Caco-2 (cell line): ENCODE measurements around the gene PIPOX. TPM values are rescaled to one million over a fixed set of nuclear protein-coding genes. Genes with fewer than 3 reads are reported as not detected.

Experiments used
- BruUV-seq: library from RNA; stranded (reverse); fragments of 400-500 nt; replicated peaks from 2 replicates; lab custom pipeline; 2021; lab: Mats Ljungman, UMichigan
- CTCF ChIA-PET: fragments of 300-600 bp; sonication (Branson Sonifier 250); formaldehyde crosslinking; loops from one replicate; lab custom pipeline; 2022; ENCODE audit warnings: antibody characterized with exemption; lab: Charles Lee
- POLR2A ChIA-PET: fragments of 300-600 bp; sonication (Branson Sonifier 250); formaldehyde crosslinking; loops from one replicate; lab custom pipeline; 2022; ENCODE audit warnings: antibody characterized with exemption; lab: Charles Lee
- DNase-seq, 2 experiments: peaks; one replicate each; pipeline versions ENCODE4 v3.0.0 to v3.0.0-alpha.2; 2020 to 2022
- H3K27me3 ChIP-seq: replicated peaks from 2 replicates; pipeline ENCODE4 v1.6.0; 2011; ENCODE audit warnings: low read length; ENCODE audit not compliant: control insufficient read depth, insufficient read depth
- H3K36me3 ChIP-seq: 2 replicates; pipeline ENCODE4 v1.5.1; 2011; ENCODE audit warnings: low read length; ENCODE audit not compliant: control insufficient read depth, insufficient read depth
- H3K4me1 ChIP-seq: fragments of 250-450 bp; sonication (Bioruptor Pico); 2 replicates; pipeline ENCODE4 v1.5.1; 2020; ENCODE audit warnings: mild to moderate bottlenecking
- H3K4me3 ChIP-seq: 2 replicates; pipeline ENCODE4 v1.5.1; 2011; ENCODE audit warnings: low read depth, mild to moderate bottlenecking, control low read depth, low read length
- H3K9me3 ChIP-seq: fragments of 250-450 bp; sonication (Bioruptor Pico); 2 replicates; pipeline ENCODE4 v1.5.1; 2020; ENCODE audit warnings: mild to moderate bottlenecking, moderate library complexity
- H3K27ac Mint-ChIP-seq: one replicate; pipeline ENCODE4 v1.8.0; 2022; ENCODE audit warnings: mixed read lengths; ENCODE audit not compliant: unreplicated experiment
- H3K27me3 Mint-ChIP-seq: one replicate; pipeline ENCODE4 v1.8.0; 2022; ENCODE audit warnings: mixed read lengths; ENCODE audit not compliant: insufficient read depth, unreplicated experiment
- H3K36me3 Mint-ChIP-seq: one replicate; pipeline ENCODE4 v1.8.0; 2022; ENCODE audit warnings: mild to moderate bottlenecking, mixed read lengths; ENCODE audit not compliant: insufficient read depth, unreplicated experiment
- H3K4me1 Mint-ChIP-seq: one replicate; pipeline ENCODE4 v1.8.0; 2022; ENCODE audit warnings: low read depth, mixed read lengths; ENCODE audit not compliant: unreplicated experiment
- H3K4me3 Mint-ChIP-seq: one replicate; pipeline ENCODE4 v1.8.0; 2022; ENCODE audit warnings: mild to moderate bottlenecking, moderate library complexity, mixed read lengths; ENCODE audit not compliant: unreplicated experiment
- H3K9me3 Mint-ChIP-seq: one replicate; pipeline ENCODE4 v1.8.0; 2022; ENCODE audit warnings: mixed read lengths; ENCODE audit not compliant: unreplicated experiment
- intact Hi-C: fragments of 100-400 bp; cut with micrococcal nuclease; formaldehyde crosslinking; loops from one replicate; pipeline ENCODE4 v1.10.0; 2022; ENCODE audit not compliant: unreplicated experiment
- total RNA-seq: library from RNA; stranded (reverse); gene quantifications from 2 replicates; pipeline ENCODE4 v1.2.3, GENCODE V29; 2022
- TF ChIP-seq, protein P1 (sequence below), 2 experiments: fragments of 200-600 bp in 1 of 2; IDR thresholded peaks; 1 replicate in 1 of 2; 2 replicates in 1 of 2; pipeline versions ENCODE4 v1.5.1 to v1.8.0; 2011 to 2022; ENCODE audit warnings: antibody characterized with exemption in 1 of 2, control low read depth in 1 of 2, inconsistent platforms in 1 of 2, low read depth in 1 of 2, low read length in 1 of 2, mild to moderate bottlenecking in 1 of 2, moderate library complexity in 1 of 2; ENCODE audit not compliant: insufficient read depth in 1 of 2, severe bottlenecking in 1 of 2, unreplicated experiment in 1 of 2

The PIPOX gene
- total RNA-seq, 1 experiment from 2014 or later = 2.2 TPM

GRCh38 chr17:29010586-29010985 is 32.4 kb upstream of the PIPOX start:
- intact Hi-C loops = no loop called here
- H3K27ac Mint-ChIP-seq = no peak overlapping the region
- Histone ChIP-seq H3K9me3 (no peaks in the 10 kb centered on the region), H3K4me1 (peaks cover 5% of the 10 kb centered on the region; the same call in 1 of the 2 replicates), H3K36me3 (no peaks in the 10 kb centered on the region), H3K4me3 (no peak overlapping the region), H3K27me3 (no peaks in the 10 kb centered on the region)
- TF ChIP-seq, protein P1, sequence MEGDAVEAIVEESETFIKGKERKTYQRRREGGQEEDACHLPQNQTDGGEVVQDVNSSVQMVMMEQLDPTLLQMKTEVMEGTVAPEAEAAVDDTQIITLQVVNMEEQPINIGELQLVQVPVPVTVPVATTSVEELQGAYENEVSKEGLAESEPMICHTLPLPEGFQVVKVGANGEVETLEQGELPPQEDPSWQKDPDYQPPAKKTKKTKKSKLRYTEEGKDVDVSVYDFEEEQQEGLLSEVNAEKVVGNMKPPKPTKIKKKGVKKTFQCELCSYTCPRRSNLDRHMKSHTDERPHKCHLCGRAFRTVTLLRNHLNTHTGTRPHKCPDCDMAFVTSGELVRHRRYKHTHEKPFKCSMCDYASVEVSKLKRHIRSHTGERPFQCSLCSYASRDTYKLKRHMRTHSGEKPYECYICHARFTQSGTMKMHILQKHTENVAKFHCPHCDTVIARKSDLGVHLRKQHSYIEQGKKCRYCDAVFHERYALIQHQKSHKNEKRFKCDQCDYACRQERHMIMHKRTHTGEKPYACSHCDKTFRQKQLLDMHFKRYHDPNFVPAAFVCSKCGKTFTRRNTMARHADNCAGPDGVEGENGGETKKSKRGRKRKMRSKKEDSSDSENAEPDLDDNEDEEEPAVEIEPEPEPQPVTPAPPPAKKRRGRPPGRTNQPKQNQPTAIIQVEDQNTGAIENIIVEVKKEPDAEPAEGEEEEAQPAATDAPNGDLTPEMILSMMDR (IDR thresholded peaks at IDR 0.05; ENCODE audit: insufficient read depth in 1 of 2, low read depth in 1 of 2, low read length in 1 of 2, severe bottlenecking in 1 of 2, unreplicated experiment in 1 of 2) = no peak
- H3K36me3 Mint-ChIP-seq = no peaks in the 10 kb centered on the region
- no peak for DNase-seq
- no peaks in the 10 kb centered on the region for H3K4me1 Mint-ChIP-seq
- ChIA-PET CTCF (interaction anchor here (0.7 to 1.1 kb wide), 2 partner anchors 9 to 45 kb away, joined by 3 read pairs; no protein-coding TSS in a partner anchor), POLR2A (no interaction called here)
- H3K27me3 Mint-ChIP-seq = peaks cover 13% of the 10 kb centered on the region
- no peak overlapping the region for H3K4me3 Mint-ChIP-seq
- BruUV-seq = no TSS peak
- no peaks in the 10 kb centered on the region for H3K9me3 Mint-ChIP-seq

- DNase-seq = no peak
- no peaks in the 10 kb centered on the region for H3K4me1 Mint-ChIP-seq
- BruUV-seq = no TSS peak
- Histone ChIP-seq H3K4me1 (no peaks in the 10 kb centered on the region), H3K4me3 (no peak overlapping the region), H3K36me3 (no peaks in the 10 kb centered on the region), H3K9me3 (no peaks in the 10 kb centered on the region), H3K27me3 (no peaks in the 10 kb centered on the region)
- TF ChIP-seq, protein P1 (IDR thresholded peaks at IDR 0.05; ENCODE audit: insufficient read depth in 1 of 2, low read depth in 1 of 2, low read length in 1 of 2, severe bottlenecking in 1 of 2, unreplicated experiment in 1 of 2) = no peak
- no peak overlapping the region for H3K27ac Mint-ChIP-seq
- H3K27me3 Mint-ChIP-seq = peaks cover 11% of the 10 kb centered on the region
- POLR2A ChIA-PET = no interaction called here
- CTCF ChIA-PET = no interaction called here
- intact Hi-C loops = no loop called here
- no peak overlapping the region for H3K4me3 Mint-ChIP-seq
- no peaks in the 10 kb centered on the region for H3K9me3 Mint-ChIP-seq
- H3K36me3 Mint-ChIP-seq = no peaks in the 10 kb centered on the region
Observed at GRCh38 chr17:29012535-29012934, 30.4 kb upstream of the PIPOX start.

- TF ChIP-seq, protein P1 (IDR thresholded peaks at IDR 0.05; ENCODE audit: insufficient read depth in 1 of 2, low read depth in 1 of 2, low read length in 1 of 2, severe bottlenecking in 1 of 2, unreplicated experiment in 1 of 2) = no peak
- ChIA-PET POLR2A (no interaction called here), CTCF (no interaction called here)
- Mint-ChIP-seq H3K9me3 (no peaks in the 10 kb centered on the region), H3K27me3 (peaks cover 11% of the 10 kb centered on the region), H3K4me3 (no peak overlapping the region), H3K4me1 (no peaks in the 10 kb centered on the region), H3K36me3 (no peaks in the 10 kb centered on the region), H3K27ac (no peak overlapping the region)
- BruUV-seq = no TSS peak
- intact Hi-C loops = no loop called here
- no peaks in the 10 kb centered on the region for H3K4me1 ChIP-seq
- no peaks in the 10 kb centered on the region for H3K27me3 ChIP-seq
- no peak overlapping the region for H3K4me3 ChIP-seq
- H3K9me3 ChIP-seq = no peaks in the 10 kb centered on the region
- H3K36me3 ChIP-seq = no peaks in the 10 kb centered on the region
- DNase-seq = no peak
Observed at GRCh38 chr17:29014716-29015115, 28.2 kb upstream of the PIPOX start.
